NOMO-1 treated with dmso at 0.1 percent for 144 hours (cell line): ENCODE results near the gene ROBO1.
"Not testable (repeated sequence)": the region's sequence is repeated elsewhere in the genome, so short reads cannot be mapped to it uniquely, and the experiment has no call there.

Experiments used
- DNase-seq: peaks from one replicate; lab custom pipeline; 2025; ENCODE audit not compliant: unreplicated experiment; lab: John Stamatoyannopoulos, UW

The ROBO1 gene

DNA sequence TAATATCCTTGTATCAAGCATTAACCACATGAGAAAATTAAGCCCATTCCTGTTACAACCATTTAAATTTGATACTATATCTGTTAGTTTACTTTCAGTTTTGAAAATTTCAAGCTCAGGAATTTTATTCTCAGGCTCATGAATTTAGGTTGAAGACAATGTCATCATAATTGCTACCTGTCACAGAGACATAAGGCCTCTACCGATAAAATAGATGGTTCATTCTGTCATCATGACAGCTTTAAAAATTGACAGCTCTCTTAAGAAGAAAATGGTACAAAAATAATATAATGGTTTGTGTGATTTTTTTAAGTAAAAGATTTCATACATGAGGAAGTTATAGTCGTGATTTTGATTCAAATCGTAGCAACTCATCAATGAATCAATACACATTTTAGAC, 1003.2 kb downstream of the ROBO1 start:
- DNase-seq, result no peak

- DNase-seq, result no peak
Observed at GRCh38 chr3:78762121-78762520, 1005.7 kb downstream of the ROBO1 start.

- DNase-seq, result no peak
Observed at GRCh38 chr3:78761126-78761525, 1006.7 kb downstream of the ROBO1 start.

GRCh38 chr3:78757731-78758130, 1010.1 kb downstream of the ROBO1 start:
- no peak for DNase-seq

DNA sequence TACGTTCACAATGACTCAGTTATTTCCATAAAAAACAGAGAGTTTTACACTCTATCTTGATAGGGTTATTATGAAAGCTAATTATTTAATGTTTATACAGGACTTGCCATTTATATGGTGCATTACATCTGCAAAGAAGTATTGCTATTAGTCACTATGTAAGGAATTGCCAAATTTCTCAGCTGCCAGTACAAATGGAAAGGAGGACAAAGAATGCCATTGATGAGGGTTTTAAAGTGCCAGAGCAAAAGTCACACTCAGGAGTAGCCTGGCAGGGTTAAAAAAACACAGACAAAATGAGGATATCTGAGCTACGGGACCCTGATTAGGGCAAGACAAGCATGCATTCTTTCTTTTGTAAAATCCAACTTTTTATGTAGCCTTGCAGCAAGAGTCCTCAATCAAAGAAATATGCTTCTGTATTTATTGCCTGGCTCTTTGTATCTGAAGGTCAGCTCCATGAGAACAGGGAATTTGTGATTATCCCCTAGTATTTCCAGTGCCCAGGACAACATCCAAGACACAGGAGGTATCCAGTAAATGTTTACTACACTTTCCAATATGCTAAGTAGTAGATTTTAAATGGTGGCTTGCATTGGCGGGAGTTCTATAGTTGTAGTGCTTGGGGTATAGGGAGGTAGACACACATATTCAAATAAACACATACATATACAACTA, 1013.6 kb downstream of the ROBO1 start:
- no peak for DNase-seq

GRCh38 chr3:78751266-78751665, 1016.5 kb downstream of the ROBO1 start:
- no peak for DNase-seq

DNA sequence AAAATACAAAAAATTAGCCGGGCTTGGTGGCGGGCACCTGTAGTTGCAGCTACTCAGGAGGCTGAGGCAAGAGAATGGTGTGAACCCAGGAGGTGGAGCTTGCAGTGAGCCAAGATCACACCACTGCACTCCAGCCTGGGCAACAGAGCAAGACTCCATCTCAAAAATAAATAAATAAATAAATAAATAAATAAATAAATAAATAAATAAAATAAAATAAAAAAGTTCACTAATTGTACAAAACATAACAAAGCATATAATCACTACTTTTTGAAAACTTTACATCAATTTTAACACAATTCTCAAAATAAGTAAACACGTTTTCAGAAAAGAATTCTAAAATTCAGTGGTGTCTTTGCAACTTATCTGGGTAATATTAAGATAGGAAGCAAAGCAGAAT, 1017.5 kb downstream of the ROBO1 start:
- DNase-seq, result not testable (repeated sequence)

- DNase-seq, result no peak
Observed at GRCh38 chr3:78749056-78749455, 1018.7 kb downstream of the ROBO1 start.

DNA sequence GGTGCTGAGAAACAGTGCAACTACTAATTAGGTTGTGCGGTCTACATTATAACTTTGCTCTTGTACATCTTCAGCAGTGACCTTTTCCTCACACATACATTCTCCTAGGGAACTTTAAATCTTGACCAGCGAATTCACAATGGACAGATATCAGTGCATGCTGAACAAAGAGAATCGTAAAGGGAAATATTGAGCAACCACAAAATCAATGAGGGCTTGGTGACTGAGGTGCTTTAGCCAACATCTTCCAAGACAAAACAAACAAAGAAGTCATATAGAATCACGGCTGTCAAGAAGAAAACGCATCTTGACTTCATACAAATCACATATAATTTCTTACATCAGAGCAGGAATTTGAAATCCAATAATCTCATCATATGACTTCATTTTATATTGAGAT, 1022.0 kb downstream of the ROBO1 start:
- DNase-seq, result no peak

DNA sequence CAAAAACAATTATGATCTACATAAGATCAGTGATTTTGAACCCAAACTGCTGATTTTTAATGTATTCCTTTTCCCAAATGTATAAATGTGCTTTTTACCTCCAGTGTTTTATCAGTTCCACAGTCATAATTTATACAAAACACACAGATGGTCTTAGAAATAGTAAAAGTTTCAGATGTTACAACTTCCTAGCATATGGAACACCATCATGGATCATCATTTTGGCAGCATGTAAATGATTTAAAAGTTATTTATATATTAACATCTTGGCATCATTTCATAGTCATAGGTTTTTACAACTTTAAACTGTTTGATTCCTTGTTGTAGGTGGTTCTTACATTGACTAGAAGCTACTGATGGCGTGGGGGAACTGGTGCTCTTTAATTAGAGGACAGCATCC, 1025.3 kb downstream of the ROBO1 start:
- DNase-seq, result no peak

GRCh38 chr3:78742041-78742440, 1025.8 kb downstream of the ROBO1 start:
- DNase-seq, result no peak

GRCh38 chr3:78741066-78741645, 1026.6 kb downstream of the ROBO1 start:
- DNase-seq, result no peak

DNA sequence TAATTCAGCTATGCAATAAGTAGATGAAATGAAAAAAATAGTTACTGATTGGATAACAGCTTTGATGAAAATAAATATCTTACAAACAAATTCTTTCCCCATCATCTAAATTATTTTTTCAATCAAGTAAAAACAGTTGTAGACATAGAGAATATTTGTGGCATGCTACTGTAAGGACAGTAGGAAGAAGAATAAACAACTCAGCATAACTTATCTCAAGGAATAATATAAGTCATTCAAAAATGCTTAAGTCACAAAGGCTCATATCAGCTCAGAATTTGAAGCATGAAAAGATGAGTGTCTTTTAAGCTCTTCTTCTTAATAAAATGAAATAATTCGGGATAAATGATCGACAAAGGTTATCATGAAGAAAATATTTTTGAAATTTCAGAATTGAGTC, 1029.0 kb downstream of the ROBO1 start:
- DNase-seq, result no peak

DNA sequence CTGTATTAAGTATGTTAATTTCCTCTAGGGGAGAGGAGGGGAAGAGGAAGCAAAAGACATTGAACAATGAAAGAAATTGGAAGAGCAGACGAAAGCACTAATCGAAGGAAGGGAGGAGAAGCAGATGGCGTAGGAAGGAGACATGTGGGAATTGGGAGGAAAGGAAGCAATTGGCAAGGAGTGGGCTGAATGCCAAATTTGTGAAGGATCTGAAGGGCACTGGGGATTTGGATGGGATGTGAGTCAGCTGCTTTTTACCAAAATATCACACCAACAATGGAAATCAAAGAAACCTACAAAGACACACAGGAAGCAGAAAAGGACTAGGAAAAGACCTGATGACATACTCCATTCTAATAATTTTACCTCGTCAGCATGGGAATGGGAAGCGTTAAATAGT, 1029.8 kb downstream of the ROBO1 start:
- no peak for DNase-seq

GRCh38 chr3:78736863-78737262, 1030.9 kb downstream of the ROBO1 start:
- no peak for DNase-seq

DNA sequence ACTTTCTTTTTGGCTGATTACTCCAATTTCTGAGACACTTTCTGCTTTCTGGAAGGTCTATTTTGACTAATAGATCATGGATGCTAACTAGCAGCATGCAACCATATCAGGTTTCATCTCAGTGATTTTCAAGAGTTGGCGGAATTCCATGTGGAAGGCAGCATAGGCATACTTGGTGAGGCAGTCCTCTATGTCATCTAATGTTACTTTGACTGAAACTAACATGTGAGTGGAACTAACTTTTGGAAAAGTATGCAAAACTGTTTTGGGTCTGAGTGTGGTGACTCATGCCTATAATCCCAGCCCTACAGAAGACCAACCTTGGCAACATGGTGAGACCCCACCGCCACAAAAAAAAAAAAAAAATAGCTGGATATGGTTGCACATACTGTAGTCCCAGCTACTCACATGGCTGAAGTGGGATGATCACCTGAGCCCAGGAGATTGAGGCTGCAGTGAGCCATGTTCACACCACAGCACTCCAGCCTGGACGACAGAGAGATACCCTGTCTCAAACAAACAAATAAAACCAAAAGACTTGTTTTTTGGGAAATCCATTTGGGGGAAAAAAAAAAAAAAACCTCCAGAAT, 1033.7 kb downstream of the ROBO1 start:
- DNase-seq, result no peak

DNA sequence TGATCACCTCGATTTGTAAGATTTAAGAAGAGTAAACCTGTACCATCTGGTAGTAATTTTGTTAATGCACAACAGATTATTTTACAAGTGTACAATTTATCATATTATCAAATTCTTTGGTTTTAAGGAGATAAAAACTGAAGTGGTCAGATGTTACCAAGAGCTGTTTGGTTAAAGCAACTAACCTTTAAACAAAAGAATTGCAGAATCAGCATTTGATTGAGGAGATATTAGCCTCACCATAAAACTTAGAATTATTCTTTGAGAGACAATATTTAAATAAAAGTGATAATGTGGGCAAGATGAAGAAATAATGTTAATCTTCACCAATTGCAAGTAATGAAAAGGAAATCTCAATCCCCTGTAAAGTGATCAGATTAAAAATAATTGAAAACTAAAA, 1034.9 kb downstream of the ROBO1 start:
- no peak for DNase-seq

- DNase-seq, result no peak
Observed at GRCh38 chr3:78732471-78732870, 1035.3 kb downstream of the ROBO1 start.

DNA sequence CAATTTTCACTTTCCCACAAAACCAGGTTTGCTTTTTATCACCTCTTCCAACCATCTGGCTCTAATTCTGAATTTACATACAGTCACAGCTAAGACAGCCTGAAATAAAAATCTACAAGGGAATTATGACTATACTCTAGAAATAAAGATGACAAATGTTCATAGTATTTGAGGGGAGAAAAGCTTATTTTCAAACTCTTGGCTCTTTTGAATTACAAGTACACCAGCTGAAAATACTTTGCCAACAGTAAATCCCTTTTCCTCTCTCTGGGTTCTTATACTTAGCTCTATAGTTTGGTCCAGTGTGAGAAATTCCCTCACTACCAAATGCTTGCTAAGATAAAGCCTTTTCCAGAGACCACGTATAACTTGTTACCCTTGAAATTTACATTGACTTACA, 1037.9 kb downstream of the ROBO1 start:
- no peak for DNase-seq

GRCh38 chr3:78728406-78729145, 1039.2 kb downstream of the ROBO1 start:
- DNase-seq, result no peak

DNA sequence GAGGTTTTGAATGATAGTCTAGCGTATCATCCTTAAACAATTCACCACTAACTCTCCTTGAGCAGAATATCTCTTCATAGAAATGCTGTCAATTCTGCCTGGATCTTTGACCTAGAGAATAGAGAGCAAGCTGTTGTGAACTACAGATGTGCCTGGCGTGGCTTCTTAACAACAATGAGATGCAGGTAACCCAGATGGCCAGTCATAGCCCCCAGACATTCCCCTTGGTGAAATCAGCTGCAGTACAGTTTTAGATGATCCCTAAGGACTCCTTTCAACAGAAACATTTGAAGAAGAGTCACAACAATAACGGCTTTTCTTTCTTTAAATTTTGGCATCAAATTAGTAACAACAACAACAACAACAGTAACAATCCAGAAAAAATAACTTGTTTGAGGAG, 1041.3 kb downstream of the ROBO1 start:
- no peak for DNase-seq

DNA sequence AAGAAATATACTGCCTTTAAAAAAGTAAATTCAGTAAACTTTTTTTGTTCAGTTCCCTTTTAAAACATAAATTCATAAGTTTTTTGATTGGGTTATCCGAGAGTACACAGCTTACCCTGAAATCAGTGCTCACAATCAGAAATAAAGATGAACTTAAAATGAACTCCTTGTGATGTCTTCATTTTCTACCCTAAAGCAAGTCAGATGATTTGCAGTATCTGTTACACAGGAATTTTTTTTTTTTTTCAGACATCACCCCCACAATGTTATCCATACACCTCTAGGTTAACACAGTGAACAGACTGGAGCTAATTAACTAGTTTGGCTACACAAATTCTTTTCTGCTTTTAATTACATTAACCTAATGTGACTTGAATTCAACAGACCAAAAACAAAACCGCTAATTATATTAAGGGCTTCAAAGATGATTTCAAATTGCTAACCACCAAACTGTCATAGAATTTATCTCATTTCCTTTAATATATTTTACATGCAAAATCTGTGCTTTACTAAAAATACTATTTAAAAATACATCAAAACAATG, 1042.0 kb downstream of the ROBO1 start:
- no peak for DNase-seq
